Transverse colon (tissue), 4 donors: Measurements from ENCODE around the gene TAF11L2.

Experiments used
- EP300 ChIP-seq: sonication (generic); formaldehyde crosslinking; IDR thresholded peaks from one replicate; pipeline ENCODE4 v1.6.1; 2017; ENCODE audit warnings: antibody characterized with exemption, low read depth
- POLR2A ChIP-seq: fragments of 450-650 bp; IDR thresholded peaks from one replicate; pipeline ENCODE4 v1.6.1; 2016; ENCODE audit warnings: antibody characterized with exemption, mild to moderate bottlenecking, moderate library complexity
- POLR2AphosphoS5 ChIP-seq, 3 donors: sonication (generic); formaldehyde crosslinking; IDR thresholded peaks; one replicate each; pipeline ENCODE4 v1.6.1; 2016; ENCODE audit warnings: antibody characterized with exemption in 3 of 3
- TF ChIP-seq, protein P1 (sequence below), 5 experiments: fragments of 200-600 bp in 3 of 5; fragments of 450-650 bp in 2 of 5; sonication (generic) in 3 of 5; IDR thresholded peaks; 1 replicate in 2 of 5; 2 replicates in 3 of 5; pipeline ENCODE4 v1.5.1; 2016 to 2017; ENCODE audit warnings: antibody characterized with exemption in 5 of 5, inconsistent platforms in 3 of 5, mild to moderate bottlenecking in 2 of 5, moderate library complexity in 1 of 5

GRCh38 chr5:17497446-17497845, 585 bp upstream of the TAF11L2 start:
- TF ChIP-seq, protein P1, sequence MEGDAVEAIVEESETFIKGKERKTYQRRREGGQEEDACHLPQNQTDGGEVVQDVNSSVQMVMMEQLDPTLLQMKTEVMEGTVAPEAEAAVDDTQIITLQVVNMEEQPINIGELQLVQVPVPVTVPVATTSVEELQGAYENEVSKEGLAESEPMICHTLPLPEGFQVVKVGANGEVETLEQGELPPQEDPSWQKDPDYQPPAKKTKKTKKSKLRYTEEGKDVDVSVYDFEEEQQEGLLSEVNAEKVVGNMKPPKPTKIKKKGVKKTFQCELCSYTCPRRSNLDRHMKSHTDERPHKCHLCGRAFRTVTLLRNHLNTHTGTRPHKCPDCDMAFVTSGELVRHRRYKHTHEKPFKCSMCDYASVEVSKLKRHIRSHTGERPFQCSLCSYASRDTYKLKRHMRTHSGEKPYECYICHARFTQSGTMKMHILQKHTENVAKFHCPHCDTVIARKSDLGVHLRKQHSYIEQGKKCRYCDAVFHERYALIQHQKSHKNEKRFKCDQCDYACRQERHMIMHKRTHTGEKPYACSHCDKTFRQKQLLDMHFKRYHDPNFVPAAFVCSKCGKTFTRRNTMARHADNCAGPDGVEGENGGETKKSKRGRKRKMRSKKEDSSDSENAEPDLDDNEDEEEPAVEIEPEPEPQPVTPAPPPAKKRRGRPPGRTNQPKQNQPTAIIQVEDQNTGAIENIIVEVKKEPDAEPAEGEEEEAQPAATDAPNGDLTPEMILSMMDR (IDR thresholded peaks at IDR 0.05), result no peak
- TF ChIP-seq POLR2A (no peak), POLR2AphosphoS5 (IDR thresholded peaks at IDR 0.05) (no peak), EP300 (no peak)
